CD4-positive, alpha-beta T cell treated with Interleukin-2 at 100 ng/mL for 4 hours (primary cell): Measurements from ENCODE around the gene POR.
A peak's percentile ranks its signal among the peaks of the same experiment; 100 is the strongest.

Source experiments
- DNase-seq: peaks from one replicate; pipeline ENCODE4 v3.0.0-alpha.2; 2020; ENCODE audit warnings: low spot score

Gene POR

DNA sequence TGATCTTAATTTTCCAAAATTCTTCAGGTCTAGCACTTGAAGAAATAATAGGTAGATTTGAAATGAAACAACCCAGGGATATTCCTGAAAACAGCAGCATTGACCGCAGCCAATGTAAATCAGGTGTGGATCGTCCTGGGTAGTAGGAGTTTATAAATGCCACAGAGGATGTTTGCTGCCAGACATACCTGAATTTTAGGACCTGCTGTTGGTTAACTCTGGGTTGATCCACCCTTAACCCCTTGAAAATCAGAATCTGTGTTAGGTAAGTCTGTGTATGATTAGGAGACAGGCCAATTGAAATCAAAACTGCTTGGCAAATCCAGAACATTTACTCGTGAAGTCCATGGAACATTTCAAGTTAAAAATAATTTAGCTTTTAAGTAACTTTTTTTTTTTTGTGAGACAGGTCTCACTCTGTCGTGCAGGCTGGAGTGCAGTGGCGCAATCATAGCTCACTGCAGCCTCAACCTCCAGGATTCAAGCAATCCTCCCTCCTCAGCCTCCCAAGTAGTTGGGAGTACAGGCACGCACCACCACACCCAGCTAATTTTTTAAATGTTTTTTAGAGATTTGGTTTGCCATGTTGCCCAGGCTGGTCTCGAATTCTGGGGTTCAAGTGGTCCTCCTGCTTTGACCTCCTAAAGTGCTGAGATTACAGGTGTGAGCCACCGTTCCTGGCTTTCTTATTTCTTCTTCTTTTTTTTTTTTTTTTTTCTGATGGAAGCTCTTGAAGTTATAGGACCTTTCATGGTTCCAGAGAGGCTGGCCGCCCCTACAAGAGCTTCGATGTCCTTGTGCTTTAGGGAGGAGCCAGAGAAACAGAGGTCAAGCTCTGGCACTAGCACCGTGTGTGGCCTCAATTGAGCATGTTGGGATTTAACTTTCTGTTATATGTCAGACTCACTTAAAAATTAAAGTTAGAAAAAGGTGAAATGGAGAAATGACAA is 2.0 kb downstream of the POR start:
- no peak for DNase-seq

DNA sequence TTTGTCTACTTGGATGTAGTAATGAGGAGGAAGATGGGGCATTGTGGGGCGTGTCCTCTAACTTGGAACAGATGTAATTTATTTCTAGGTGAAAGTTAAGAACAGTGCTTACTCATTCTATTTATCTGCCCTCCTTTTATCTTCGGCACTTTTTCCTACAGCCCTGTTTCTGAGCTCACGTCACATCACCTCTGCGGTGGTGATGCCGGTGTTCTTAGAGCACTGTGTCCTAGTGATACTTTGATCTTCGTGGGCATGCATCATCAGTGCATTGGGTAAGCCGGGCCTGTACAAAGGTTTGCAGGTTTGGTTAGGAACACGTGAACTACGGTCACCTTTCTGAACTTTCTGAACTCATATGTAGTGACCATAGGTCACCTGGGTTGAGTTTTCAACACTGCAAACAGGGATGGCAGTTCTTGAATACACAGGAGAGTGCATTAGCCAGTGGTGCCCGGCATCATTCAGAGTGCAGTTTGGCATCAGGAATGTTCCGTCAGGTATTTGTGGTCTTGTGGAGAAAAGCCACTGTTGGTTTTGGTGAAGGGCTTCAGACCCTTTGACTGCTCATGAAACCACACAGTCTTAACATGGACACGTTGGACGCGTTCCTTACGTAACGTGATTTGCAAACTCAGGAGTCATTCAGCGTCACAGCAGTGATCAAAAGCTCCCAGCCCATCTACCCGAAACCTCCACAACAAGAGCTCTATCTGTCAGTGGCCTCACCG is 5.6 kb downstream of the POR start:
- DNase-seq = peak; percentile 19

DNA sequence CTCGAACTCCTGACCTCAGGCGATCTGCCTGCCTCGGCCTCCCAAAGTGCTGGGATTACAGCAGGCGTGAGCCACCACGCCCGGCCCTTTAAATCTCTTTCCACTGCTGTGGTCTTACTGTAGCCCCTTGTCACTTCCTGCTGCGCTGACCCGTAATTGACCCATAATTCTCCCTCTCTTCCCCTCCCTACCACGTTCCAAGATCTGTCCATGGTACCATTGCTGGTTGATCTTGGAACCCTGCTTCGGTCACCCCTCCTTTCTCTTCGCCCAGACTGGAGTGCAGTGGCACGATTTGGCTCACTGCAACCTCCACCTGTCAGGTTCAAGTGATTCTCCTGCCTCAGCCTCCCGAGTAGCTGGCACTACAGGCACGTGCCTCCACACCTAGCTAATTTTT is 6.5 kb downstream of the POR start:
- no peak for DNase-seq

GRCh38 chr7:75922966-75923603 is 8.1 kb downstream of the POR start:
- no peak for DNase-seq

- DNase-seq = no peak
These were observed 9.3 kb downstream of the POR start for GRCh38 chr7:75924256-75924655.

- no peak for DNase-seq
These were observed 9.9 kb downstream of the POR start for GRCh38 chr7:75924889-75925288.

- no peak for DNase-seq
These were observed 10.9 kb downstream of the POR start for GRCh38 chr7:75925717-75926435.

DNA sequence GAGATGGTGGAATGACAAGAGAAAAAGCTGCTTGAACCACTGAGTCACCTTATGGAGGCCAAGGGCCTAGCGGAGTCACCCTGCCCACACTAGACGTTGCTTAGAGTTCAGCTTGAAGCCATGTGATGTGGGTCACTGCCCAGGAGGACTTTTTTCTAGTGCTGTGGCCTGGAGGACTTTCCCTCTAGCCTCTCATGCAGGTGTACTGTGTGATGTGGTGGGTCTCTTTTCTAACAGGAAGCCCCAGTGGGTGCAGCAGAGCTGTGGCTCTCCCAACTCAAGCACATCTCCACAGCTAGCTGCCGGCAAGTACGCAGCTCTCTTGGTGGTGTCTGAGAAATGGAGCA is 13.6 kb downstream of the POR start:
- DNase-seq = no peak

DNA sequence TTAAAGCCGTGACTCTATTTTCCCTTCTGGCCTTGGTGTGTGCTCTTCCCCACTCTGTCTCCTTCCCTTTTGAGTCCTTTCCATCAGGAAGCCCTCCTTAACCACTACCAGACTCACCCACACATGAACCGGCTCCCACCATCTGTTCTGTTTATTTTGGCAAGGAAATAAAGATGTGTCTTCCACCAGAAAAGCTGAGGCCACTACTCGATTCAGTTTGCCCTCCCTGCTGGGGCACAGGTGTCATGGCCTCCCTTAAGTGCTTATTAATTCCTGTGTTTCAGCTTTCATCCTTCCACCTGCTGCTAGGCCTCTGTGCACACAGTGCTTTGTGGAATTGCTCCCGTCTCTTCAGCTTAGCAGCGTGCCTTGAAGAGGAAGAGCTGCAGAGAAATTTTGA is 16.7 kb downstream of the POR start:
- DNase-seq = no peak

DNA sequence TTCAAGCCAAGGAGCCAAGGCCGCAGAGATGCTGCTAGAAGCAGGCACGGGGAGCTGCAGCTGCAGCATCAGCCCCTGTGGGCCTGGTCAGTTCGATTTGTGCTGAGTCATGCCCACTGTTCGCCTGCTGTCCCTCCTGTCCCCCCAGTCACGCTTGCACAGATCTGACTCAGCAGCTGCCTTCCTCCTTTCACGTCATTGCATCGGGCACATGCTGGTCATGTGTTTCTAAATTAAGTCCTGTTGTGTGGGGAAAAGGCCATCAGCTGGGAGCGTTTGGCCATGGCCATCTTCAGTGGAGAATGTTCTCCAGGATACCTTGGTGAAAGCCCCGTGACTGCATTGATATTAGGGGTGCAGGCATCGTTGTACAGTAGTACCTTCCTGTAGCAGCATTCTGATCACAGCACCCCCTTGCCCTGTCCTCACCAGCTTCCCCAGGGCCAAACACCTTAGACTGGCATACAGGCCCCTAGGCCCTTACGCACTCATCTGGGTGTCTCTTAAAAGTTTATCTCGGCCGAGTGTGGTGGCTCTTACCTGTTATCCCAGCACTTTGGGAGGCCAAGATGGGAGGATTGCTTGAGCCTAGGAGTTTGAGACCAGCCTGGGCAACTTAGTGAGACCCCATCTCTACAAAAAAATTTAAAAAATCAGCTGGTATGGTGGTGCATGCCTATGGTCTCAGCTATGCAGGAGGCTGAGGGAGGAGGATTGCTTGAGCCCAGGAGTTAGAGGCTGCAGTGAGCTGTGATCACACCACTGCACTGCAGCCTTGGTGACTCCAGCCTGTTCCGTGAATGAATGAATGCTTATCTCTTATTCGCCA is 23.2 kb downstream of the POR start:
- no peak for DNase-seq

GRCh38 chr7:75938921-75939320 is 24.0 kb downstream of the POR start:
- DNase-seq = no peak

GRCh38 chr7:75943864-75944263 is 28.9 kb downstream of the POR start:
- DNase-seq = no peak

GRCh38 chr7:75944507-75944906 is 29.6 kb downstream of the POR start:
- no peak for DNase-seq

GRCh38 chr7:75945297-75946168 is 30.6 kb downstream of the POR start:
- DNase-seq = no peak

DNA sequence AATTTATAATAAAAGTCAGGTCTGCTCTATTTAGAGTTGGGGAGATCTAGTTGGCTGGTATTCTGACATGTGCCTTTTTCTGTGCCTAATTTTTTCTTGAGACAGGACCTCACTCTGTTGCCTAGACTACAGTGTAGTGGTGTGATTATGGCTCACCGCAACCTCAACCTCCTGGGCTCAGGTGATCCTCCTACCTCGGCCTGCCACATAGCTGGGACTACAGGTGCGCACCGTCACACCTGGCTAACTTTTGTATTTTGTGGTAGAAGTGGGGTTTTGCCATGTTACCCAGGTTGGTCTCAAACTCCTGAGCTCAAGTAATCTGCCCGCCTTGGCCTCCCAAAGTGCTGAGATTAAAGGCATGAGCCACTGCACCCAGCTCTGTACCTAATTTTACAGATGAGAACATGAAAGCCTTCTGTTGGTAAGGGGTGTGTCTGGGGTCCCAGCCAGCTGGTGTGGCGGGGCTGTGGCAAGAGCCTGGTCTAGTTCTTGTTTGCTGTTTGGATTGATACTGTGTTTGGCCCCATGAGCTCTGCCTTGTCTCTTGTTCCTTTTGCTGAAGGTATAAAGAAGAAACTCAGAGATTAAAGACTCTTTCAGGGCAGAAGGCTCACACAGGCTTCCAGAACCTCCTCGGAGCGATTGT is 31.4 kb downstream of the POR start:
- no peak for DNase-seq

DNA sequence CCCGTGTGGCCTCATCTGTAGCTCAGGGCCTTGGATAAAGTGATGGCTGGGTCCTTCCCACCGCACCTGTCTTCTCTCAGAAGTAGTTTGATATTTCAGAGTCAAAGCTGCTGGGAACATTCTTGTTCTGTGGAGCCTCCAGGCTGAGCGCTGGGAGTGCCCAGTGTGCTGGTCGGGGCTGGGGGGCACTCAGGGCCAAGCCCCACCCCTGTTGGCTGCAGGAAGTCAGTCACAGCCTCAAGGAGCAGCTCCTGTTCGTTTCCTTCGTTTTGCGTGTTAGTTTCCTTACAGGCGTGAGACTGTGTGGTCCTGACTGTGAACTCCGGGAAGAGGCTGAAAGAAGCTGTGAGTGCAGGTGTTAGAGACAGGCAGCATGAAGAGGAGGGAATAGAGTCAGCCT is 33.2 kb downstream of the POR start:
- DNase-seq = no peak

DNA sequence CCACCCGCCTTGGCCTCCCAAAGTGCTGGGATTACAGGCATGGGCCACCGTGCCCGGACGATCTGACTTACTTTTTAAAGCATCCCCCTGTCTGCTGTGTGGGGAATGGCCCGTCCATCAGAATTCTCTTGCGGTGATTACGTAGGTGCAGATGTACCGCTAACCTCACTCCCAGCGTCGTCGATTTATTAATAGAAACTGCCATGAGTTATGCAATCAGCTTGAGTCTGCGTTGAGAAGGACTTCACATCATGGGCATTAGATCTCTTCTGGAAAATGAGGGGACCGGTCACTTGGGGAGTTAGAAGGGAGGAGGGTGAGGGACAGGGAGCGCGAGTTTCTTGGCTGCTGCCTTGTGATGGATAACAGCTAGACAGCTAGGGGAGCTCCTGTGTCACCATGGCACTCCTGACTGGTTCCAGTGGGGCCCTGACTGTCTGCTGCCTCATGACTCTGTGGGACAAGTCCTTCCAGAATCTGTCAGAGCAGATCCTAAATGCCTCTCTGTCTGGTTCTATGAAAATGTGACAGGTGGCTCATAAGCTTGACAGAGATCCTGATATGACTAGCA is 35.2 kb downstream of the POR start:
- no peak for DNase-seq

DNA sequence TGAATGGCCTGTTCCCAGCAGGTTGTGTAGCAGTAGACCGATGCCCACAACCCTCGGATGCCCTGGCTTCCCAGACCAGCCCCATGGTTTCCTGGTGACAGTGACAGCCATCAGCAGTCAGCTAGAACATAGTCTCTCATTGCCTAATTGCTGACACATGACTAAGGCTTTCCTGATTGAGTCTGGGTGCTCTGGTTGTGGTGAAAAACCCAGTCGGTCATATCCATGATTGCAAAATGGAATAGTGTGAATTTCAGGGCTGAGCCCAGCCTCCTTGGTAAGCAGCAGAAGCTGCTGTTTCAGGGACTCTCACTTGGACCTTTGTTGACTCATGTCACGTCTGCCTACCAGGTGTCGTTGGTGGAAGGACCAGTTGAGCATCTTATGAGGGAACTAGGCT is 36.6 kb downstream of the POR start:
- DNase-seq = no peak

DNA sequence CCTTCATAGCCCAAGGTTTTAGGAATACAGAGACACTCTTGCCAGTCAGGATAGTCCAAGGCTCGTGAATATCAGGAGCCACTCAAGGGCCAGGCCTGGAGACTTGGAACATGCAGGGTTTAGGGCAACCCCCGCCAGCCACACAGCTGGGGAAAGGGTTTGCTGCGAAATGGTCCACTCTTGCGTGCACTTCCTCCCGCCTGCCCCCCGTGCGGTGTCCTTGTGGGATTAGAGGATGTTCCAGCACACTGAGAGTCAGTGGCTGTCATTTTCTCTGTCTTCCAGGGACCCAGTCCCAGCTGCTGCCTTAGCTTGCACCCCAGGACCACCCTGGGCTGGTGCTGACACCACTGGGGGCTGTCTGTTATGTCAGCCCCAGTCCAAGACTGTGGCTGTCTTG is 38.5 kb downstream of the POR start:
- no peak for DNase-seq

- DNase-seq = no peak
These were observed 39.0 kb downstream of the POR start for GRCh38 chr7:75953931-75954330.
